Heart left ventricle (tissue), 13 donors: ENCODE measurements around the gene FXR1.

Source experiments
- POLR2A ChIP-seq, 2 donors: fragments of 450-650 bp; IDR thresholded peaks; one replicate each; pipeline ENCODE4 v1.6.1; 2017; ENCODE audit warnings: antibody characterized with exemption in 2 of 2, mild to moderate bottlenecking in 2 of 2, moderate library complexity in 2 of 2
- TF ChIP-seq, protein P1 (sequence below), 12 donors: fragments of 200-600 bp; sonication (generic) in 4 of 12; IDR thresholded peaks; one replicate each; pipeline versions ENCODE4 v1.5.0 to v1.8.0; 2018 to 2022; ENCODE audit warnings: antibody characterized with exemption in 12 of 12, mild to moderate bottlenecking in 5 of 12
- donor health status: ischemic (EF 13 %, LVEDD 7.1; RV severe dilation, severe dysfunction).
- donor health status: DM: no; HTN: yes; CAD: no.
- donor health status: DM: no; HTN: no; CAD: no.
- donor health status: ischemic (EF 25% LVEDD 6.9; RV normal size, moderate dysfunction).
- donor health status: ischemic (EF 25% LVEDD 5.7; RV mildly dilated, moderate dysfunction).
- donor health status: ischemic (EF 35%, LVEDD 5.7; RV mildly dilated, moderate dysfunction).
- donor health status: nonischemic (EF 11% LVEDD 7.7; RV severe dilation, severe dysfunction).
- donor health status: DM: yes; HTN: yes; CAD: no.
- donor health status: PGD.
- donor health status: ischemic (EF 29% LVEDD 5.4; RV normal size, mild dysfunction).
- donor health status: nonischemic (EF 23%, LVEDD 6.1; RV moderate dilation, normal function).

DNA sequence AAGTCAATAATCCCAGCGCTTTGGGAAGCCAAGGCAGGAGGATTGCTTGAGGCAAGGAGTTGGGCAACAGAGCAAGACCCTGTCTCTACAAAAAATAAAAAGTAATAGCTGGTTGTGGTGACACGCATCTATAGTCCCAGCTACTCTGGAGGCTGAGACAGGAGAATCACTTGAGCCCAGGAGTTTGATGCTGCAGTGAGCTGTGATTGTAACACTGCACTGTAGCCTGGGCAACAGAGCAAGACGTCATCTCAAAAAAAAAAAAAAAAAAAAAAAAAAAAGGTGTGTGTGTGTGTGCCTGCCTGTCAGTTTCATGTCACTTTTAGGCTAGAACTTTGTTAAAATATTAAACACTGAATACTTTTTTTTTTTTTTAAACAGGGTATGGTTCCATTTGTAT lies 48.6 kb downstream of the FXR1 start:
- TF ChIP-seq, protein P1, sequence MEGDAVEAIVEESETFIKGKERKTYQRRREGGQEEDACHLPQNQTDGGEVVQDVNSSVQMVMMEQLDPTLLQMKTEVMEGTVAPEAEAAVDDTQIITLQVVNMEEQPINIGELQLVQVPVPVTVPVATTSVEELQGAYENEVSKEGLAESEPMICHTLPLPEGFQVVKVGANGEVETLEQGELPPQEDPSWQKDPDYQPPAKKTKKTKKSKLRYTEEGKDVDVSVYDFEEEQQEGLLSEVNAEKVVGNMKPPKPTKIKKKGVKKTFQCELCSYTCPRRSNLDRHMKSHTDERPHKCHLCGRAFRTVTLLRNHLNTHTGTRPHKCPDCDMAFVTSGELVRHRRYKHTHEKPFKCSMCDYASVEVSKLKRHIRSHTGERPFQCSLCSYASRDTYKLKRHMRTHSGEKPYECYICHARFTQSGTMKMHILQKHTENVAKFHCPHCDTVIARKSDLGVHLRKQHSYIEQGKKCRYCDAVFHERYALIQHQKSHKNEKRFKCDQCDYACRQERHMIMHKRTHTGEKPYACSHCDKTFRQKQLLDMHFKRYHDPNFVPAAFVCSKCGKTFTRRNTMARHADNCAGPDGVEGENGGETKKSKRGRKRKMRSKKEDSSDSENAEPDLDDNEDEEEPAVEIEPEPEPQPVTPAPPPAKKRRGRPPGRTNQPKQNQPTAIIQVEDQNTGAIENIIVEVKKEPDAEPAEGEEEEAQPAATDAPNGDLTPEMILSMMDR (IDR thresholded peaks at IDR 0.05): no peak
- TF ChIP-seq POLR2A (IDR thresholded peaks at IDR 0.05): no peak
